Hepatocyte (in vitro differentiated cells): ENCODE results near the gene PDZD7. TPM values are rescaled to one million over a fixed set of nuclear protein-coding genes. Genes with fewer than 3 reads are reported as not detected.

Experiments
- DNase-seq: peaks from one replicate; pipeline ENCODE4 v3.0.0-alpha.2; 2016; ENCODE audit warnings: low spot score
- H2AFZ ChIP-seq: fragments of 200-600 bp; sonication (generic); 2 replicates; pipeline ENCODE4 v1.6.0; 2016; ENCODE audit warnings: antibody characterized with exemption, mild to moderate bottlenecking
- H3K27ac ChIP-seq: fragments of 200-600 bp; sonication (generic); 2 replicates; pipeline ENCODE4 v1.5.1; 2016; ENCODE audit warnings: mild to moderate bottlenecking
- H3K27me3 ChIP-seq: fragments of 200-600 bp; sonication (generic); 2 replicates; pipeline ENCODE4 v1.6.1; 2016
- H3K36me3 ChIP-seq: fragments of 200-600 bp; sonication (generic); replicated peaks from 2 replicates; pipeline ENCODE4 v1.5.1; 2016; ENCODE audit warnings: low read depth; ENCODE audit not compliant: insufficient read depth
- H3K4me1 ChIP-seq: fragments of 200-600 bp; sonication (generic); 2 replicates; pipeline ENCODE4 v1.5.1; 2016; ENCODE audit warnings: mild to moderate bottlenecking, moderate library complexity; ENCODE audit not compliant: insufficient read depth
- H3K4me2 ChIP-seq: fragments of 200-600 bp; sonication (generic); 2 replicates; pipeline ENCODE4 v1.6.0; 2016
- H3K4me3 ChIP-seq: fragments of 200-600 bp; sonication (generic); 2 replicates; pipeline ENCODE4 v1.5.1; 2016; ENCODE audit warnings: mild to moderate bottlenecking
- H3K79me2 ChIP-seq: fragments of 200-600 bp; sonication (generic); 2 replicates; pipeline ENCODE4 v1.6.0; 2017; ENCODE audit warnings: mild to moderate bottlenecking
- H3K9me2 ChIP-seq: fragments of 200-600 bp; sonication (generic); replicated peaks from 2 replicates; pipeline ENCODE4 v1.6.0; 2017; ENCODE audit warnings: mild to moderate bottlenecking; ENCODE audit not compliant: insufficient read depth
- H3K9me3 ChIP-seq: fragments of 200-600 bp; sonication (generic); 2 replicates; pipeline ENCODE4 v1.5.1; 2016; ENCODE audit warnings: low read depth, mild to moderate bottlenecking
- H4K20me1 ChIP-seq: fragments of 200-600 bp; sonication (generic); 2 replicates; pipeline ENCODE4 v1.6.0; 2016; ENCODE audit warnings: mild to moderate bottlenecking; ENCODE audit not compliant: insufficient read depth, poor library complexity, severe bottlenecking
- CTCF ChIP-seq: fragments of 200-600 bp; sonication (generic); IDR thresholded peaks from 2 replicates; pipeline ENCODE4 v1.5.1; 2016; ENCODE audit warnings: antibody characterized with exemption, mild to moderate bottlenecking; ENCODE audit not compliant: poor library complexity
- EZH2 ChIP-seq: fragments of 200-600 bp; sonication (generic); IDR thresholded peaks from 2 replicates; pipeline ENCODE4 v1.6.1; 2016; ENCODE audit warnings: antibody characterized with exemption, mild to moderate bottlenecking, borderline replicate concordance
- EZH2phosphoT487 ChIP-seq: fragments of 200-600 bp; sonication (generic); IDR thresholded peaks from one replicate; pipeline ENCODE4 v1.6.1; 2018; ENCODE audit warnings: antibody characterized with exemption, mild to moderate bottlenecking, low read depth, moderate library complexity; ENCODE audit not compliant: unreplicated experiment, severe bottlenecking
- WGBS: methylation state at CpG from one replicate; pipeline ENCODE4 v1.1.6; 2016; ENCODE audit warnings: low lambda C conversion rate; ENCODE audit errors: missing lambda C conversion rate; 5-methylcytosine and 5-hydroxymethylcytosine counted together
- polyA plus RNA-seq: library from polyadenylated mRNA; unstranded; fragments of >200 nt; fragmentation: Nextera tagmentation; extraction: Ambion mirVana; gene quantifications from 2 replicates; pipeline ENCODE4 v1.2.1, GENCODE V29; 2016
- total RNA-seq: library from RNA; depleted of rRNA; stranded (reverse); fragments of >200 nt; gene quantifications from 2 replicates; pipeline ENCODE4 v1.2.3, GENCODE V29; 2014

PDZD7 gene
- total and polyA plus RNA-seq, 2 experiments from 2014 or later: 6.0 to 8.4 TPM

GRCh38 chr10:101000915-101001658 lies 29.8 kb downstream of the PDZD7 start:
- Histone ChIP-seq H3K4me2 (peak overlapping the region; percentile 99), H3K4me3 (peak overlapping the region; percentile 92), H3K27ac (peak overlapping the region; percentile 99), H3K9me2 (no peaks in the 10 kb centered on the region), H3K79me2 (peaks cover 53% of the 10 kb centered on the region), H4K20me1 (peaks cover 10% of the 10 kb centered on the region), H2AFZ (no peak overlapping the region), H3K27me3 (no peaks in the 10 kb centered on the region), H3K9me3 (no peaks in the 10 kb centered on the region), H3K4me1 (peaks cover 27% of the 10 kb centered on the region), H3K36me3 (no peaks in the 10 kb centered on the region)
- peak; percentile 86 for DNase-seq
- 27% methylated on average over 8 of the region's 12 CpGs for WGBS
- no peak for TF ChIP-seq EZH2phosphoT487
- no peak for TF ChIP-seq EZH2
- no peak for TF ChIP-seq CTCF

GRCh38 chr10:101000127-101000914 lies 30.6 kb downstream of the PDZD7 start:
- WGBS: 5% methylated on average over 15 of the region's 19 CpGs
- Histone ChIP-seq H3K4me2 (peak overlapping the region; percentile 99), H3K9me3 (no peaks in the 10 kb centered on the region), H3K27me3 (no peaks in the 10 kb centered on the region), H3K9me2 (no peaks in the 10 kb centered on the region), H3K36me3 (no peaks in the 10 kb centered on the region), H3K27ac (peak overlapping the region; percentile 99), H2AFZ (peak overlapping the region; percentile 84), H3K4me1 (peaks cover 33% of the 10 kb centered on the region), H4K20me1 (peaks cover 10% of the 10 kb centered on the region), H3K79me2 (peaks cover 53% of the 10 kb centered on the region), H3K4me3 (peak overlapping the region; percentile 92)
- TF ChIP-seq EZH2phosphoT487 (no peak), EZH2 (no peak)
- DNase-seq: peak; percentile 64

GRCh38 chr10:100999742-101000126 lies 31.2 kb downstream of the PDZD7 start, which contains the start of gene LZTS2:
TSS of gene LZTS2 (plus strand) at chr10:100999808. CDS start at chr10:101002539, 2,731 bp downstream.
- WGBS: 2% methylated on average over 5 of the region's 44 CpGs
- H3K4me2 ChIP-seq: peak within 1 kb of the TSS; percentile 99
- TF ChIP-seq EZH2phosphoT487 (no peak), CTCF (no peak), EZH2 (no peak)
- H3K27me3 ChIP-seq: no peaks in the 10 kb centered on the region
- peaks cover 50% of the 10 kb centered on the region for H3K79me2 ChIP-seq
- H3K9me3 ChIP-seq: no peaks in the 10 kb centered on the region
- H3K27ac ChIP-seq: peak within 1 kb of the TSS; percentile 99
- H3K9me2 ChIP-seq: no peaks in the 10 kb centered on the region
- DNase-seq: no peak
- peaks cover 10% of the 10 kb centered on the region for H4K20me1 ChIP-seq
- H2AFZ ChIP-seq: peak within 1 kb of the TSS; percentile 84
- H3K36me3 ChIP-seq: no peaks in the 10 kb centered on the region
- peak within 1 kb of the TSS; percentile 92 for H3K4me3 ChIP-seq
- H3K4me1 ChIP-seq: peaks cover 35% of the 10 kb centered on the region
